HG02642 (cell line): ENCODE data around the gene CHTF18.
"Not testable (repeated sequence)": the region's sequence is repeated elsewhere in the genome, so short reads cannot be mapped to it uniquely, and the experiment has no call there.

ENCODE experiments used
- ATAC-seq: cut with Tn5 transposase; IDR thresholded peaks from one replicate; pipeline ENCODE4 v1.9.1; 2021; ENCODE audit warnings: mild to moderate bottlenecking; ENCODE audit not compliant: unreplicated experiment, poor library complexity

Gene CHTF18

DNA sequence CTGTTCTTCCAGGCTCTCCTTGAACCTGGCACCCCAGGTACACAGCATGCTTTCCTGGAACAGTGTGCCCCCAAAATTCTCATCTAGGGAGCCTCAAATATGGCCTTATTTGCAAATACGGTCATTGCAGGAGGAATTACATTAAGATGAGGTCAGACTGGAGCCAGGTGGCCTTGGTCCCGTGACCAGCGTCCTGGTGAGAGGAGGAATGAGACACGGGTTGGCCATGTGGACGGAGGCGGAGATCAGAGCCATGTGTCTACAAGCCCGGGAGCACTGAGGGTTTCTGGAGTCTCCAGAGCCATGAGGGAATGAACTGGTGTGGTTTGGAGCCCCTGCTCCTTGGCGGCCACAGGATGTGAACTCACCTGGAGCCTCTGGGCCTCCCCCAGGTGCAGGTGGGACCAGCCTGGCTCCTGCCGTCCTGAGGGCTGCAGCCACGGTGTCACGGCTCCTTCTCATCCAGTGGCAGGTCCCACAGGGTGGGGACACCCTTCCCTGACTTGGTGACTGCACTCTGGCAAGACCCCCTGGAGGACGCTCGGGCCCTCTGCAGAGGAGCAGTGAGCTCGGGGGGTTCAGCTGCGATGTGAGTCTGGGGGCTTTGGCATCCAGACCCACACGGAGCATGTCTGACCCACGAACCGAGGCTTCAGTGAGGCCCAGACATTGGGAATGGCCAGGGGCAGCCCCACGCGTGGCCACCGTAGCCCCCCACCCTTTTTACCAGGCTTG is 33.9 kb downstream of the CHTF18 start:
- no peak for ATAC-seq

DNA sequence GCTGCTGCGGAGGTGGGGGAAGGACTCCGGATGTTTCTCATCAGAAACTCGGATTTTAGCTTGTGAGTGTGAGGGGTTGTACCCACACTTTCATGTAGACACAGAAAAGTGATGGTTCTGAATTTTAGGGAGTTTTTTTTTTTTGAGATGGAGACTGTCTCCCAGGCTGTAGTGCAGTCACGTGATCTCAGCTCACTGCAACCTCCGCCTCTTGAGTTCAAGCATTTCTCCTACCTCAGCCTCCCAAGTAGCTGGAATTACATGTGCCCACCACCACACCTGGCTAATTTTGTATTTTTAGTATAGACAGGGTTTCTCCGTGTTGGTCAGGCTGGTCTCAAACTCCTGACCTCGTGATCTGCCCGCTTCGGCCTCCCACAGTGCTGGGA is 34.5 kb downstream of the CHTF18 start:
- no peak for ATAC-seq

GRCh38 chr16:824194-824593 is 35.8 kb downstream of the CHTF18 start:
- ATAC-seq, result no peak

- no peak for ATAC-seq
Observed at GRCh38 chr16:824601-825000, 36.2 kb downstream of the CHTF18 start.

DNA sequence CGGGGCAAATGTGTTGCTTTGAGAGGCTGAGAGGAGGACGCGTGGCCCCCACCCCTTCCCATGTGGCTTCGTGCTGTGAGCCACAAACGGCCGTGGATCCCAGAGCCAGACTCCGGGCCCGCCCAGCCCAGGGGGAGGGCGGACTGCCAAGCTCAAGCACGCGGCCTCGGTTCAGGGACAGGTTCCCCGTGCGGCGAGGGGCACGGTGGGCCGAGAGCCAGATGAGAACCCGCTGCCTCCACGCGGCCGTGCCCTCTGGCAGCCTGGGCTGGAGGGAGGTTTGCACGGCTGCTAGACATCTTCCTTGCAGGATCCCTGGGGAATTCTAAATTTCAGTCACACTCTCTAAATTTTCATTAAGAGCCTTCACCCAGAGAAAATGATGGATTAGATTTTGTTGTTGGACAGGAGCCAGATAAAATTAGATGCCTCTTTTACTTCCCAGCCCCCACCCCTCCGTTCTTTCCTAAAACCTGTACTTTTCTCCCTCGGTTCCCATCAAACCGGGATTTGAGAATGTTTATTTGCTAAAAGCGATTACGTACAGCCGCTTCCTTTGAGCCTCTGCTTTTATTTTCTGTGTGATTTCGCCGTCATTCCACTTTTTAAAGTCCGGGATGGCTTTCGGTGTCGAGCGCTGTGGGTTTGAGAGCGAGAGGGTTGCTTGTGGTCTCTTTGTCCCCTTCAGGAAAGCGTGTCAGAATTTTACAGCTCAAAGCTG is 37.1 kb downstream of the CHTF18 start:
- no peak for ATAC-seq

- ATAC-seq, result no peak
Observed at GRCh38 chr16:827513-827912, 39.1 kb downstream of the CHTF18 start.

DNA sequence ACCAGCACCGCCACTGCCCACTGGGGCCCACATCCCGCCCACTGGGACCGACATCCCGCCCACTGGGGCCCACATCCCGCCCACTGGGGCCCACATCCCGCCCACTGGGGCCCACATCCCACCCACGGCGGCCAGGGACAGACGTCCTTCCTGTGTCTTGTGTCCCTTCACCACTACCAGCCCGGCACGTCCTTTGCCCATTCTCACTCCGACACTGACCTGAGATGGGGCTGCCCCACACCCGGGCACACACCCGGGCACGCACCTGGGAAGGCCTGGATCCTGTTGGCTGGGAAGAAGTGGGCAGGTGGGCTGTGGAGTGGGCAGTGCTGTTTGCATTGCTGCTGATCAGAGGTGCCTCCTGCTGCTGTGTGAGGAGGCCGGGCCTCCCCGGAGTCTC is 40.5 kb downstream of the CHTF18 start:
- no peak for ATAC-seq

DNA sequence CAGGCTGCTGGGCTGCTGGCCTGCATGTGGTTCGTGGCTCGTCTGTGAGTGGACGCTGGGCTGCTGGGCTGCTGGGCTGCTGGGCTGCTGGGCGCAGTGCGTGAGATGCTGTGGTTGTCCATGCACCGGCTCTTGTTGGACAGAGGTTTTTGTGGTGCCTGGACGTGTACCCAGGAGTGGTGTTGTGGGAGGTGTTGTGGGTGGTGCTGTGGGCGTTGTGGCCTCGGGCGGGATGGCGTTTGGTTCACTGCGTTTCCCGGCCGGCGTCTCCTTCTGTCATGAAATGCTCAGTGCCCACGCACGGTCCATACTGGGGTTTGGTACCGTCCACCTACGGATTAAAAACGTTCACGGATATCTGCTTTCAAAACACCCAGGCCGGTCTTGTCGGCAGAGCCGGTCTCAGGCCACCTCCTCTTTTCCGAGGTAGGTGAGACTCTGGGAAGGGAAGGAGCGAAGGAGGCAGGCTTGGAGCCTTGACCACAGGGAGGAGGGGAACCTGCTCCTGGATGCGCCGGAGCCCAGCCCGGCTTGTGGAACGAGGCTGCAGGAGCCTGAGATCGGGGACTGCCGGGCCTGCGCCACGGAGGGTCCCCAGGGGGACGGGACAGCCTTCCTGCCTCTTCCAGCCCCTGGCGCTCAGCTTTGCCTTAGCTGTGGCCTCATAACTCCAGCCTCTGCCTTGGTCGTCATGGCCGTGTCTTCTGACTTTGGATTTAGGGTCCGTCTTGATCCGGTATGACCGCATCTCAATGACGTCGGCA is 41.9 kb downstream of the CHTF18 start:
- no peak for ATAC-seq

- no peak for ATAC-seq
Observed at GRCh38 chr16:830871-831570, 42.6 kb downstream of the CHTF18 start.

DNA sequence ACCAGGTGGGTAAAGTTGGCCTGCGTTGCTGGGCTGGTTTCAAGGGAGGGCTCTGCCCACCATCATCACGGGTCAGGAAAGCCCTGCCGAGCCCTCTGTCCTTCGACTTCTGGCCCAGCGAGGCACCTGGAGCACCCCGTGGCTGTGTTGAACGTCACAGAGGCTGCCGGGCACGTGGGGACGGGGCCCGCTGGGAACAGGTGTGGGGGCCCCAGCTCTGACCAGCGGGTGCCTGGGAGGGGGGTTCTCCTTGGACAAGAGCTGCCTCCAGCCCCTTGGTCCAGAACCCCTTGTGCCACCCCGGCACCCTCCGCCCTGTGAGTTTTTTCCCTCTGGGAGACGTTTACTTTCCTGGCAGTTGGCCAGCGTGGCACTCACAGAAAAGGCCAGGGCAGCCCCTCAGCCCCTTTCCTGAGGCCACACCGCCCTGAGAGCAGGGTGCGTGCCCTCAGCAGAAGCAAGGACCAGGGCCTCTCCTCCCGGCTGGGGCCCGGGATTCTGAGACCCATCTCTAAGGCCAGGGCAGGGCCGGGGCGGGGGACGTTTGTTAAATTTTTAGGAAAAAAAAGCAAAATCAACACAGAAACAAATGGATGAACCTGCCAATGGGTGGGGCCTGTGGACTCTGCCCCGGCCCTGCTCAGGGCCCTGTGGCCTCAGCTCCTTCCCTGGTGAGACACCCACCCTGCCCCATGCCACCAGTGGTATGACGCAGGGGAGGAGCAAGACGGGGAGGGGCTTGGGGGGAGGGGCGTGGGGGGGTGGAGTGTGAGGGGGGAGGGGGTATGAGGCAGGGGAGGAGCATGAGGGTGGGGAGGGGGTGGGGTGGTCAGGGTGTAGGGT is 43.4 kb downstream of the CHTF18 start:
- ATAC-seq, result no peak

- no peak for ATAC-seq
Observed at GRCh38 chr16:832652-833336, 44.4 kb downstream of the CHTF18 start.

GRCh38 chr16:833411-833810 is 45.0 kb downstream of the CHTF18 start:
- ATAC-seq, result no peak

GRCh38 chr16:835373-835772 is 47.0 kb downstream of the CHTF18 start:
- no peak for ATAC-seq

- no peak for ATAC-seq
Observed at GRCh38 chr16:836221-836620, 47.8 kb downstream of the CHTF18 start.

DNA sequence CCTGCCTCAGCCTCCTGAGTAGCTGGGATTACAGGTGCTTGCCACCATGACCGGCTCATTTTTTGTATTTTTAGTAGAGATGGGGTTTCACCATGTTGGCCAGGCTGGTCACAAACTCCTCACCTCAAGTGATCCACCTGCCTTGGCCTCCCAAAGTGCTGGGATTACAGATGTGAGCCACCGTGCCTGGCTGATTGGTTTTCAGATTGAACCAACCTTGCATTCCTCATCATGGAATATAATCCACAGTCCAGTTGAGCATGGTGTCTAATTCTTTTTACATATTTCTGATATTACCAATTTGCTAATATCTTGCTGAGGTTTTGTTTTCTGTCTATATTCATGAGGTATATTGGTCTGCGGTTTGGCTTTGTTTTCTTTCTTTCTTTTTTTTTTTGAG is 48.4 kb downstream of the CHTF18 start:
- ATAC-seq, result not testable (repeated sequence)

DNA sequence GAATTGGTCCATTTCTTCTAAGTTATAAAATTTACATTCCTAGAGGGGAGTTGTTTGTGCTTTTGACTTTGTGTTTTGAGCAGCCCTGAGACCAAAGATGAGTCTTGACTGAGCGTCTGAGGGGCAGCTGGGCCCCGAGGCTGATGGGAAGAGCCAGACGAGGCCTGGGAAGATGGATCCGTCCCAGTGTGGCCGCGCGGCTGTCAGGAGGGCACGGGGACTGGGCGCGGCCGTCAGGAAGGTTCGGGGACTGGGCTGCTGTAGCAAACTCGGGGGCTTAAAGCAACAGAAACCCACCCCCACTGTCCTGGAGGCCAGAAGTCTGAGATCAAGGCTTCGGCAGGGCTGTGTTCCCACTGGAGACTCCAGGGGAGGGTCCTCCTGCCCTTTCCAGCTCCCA is 50.3 kb downstream of the CHTF18 start:
- ATAC-seq, result no peak

- no peak for ATAC-seq
Observed at GRCh38 chr16:839643-840408, 51.4 kb downstream of the CHTF18 start.
